ENCODE measurements around the gene TRPV6. TPM values are rescaled to one million over a fixed set of nuclear protein-coding genes. Genes with fewer than 3 reads are reported as not detected.

The TRPV6 gene
- total and polyA plus RNA-seq, 2 donors (not counting 1 experiment from before 2014, with no cell fraction given) = not detected

GRCh38 chr7:142842251-142842766 is 43.2 kb downstream of the TRPV6 start:
- no peak overlapping the region for H3K4me2 ChIP-seq (ENCODE audit: extremely low read depth, insufficient read depth, low read length)
- H2AFZ ChIP-seq (ENCODE audit: low read length) = no peak overlapping the region

GRCh38 chr7:142838461-142839213 is 46.9 kb downstream of the TRPV6 start:
- no peak overlapping the region for H3K4me3 ChIP-seq (replicated peaks in 1 of 4; ENCODE audit: control extremely low read depth in 1 of 4, insufficient read depth in 1 of 4, low read depth in 3 of 4, low read length in 4 of 4)
- TF ChIP-seq, protein P1, sequence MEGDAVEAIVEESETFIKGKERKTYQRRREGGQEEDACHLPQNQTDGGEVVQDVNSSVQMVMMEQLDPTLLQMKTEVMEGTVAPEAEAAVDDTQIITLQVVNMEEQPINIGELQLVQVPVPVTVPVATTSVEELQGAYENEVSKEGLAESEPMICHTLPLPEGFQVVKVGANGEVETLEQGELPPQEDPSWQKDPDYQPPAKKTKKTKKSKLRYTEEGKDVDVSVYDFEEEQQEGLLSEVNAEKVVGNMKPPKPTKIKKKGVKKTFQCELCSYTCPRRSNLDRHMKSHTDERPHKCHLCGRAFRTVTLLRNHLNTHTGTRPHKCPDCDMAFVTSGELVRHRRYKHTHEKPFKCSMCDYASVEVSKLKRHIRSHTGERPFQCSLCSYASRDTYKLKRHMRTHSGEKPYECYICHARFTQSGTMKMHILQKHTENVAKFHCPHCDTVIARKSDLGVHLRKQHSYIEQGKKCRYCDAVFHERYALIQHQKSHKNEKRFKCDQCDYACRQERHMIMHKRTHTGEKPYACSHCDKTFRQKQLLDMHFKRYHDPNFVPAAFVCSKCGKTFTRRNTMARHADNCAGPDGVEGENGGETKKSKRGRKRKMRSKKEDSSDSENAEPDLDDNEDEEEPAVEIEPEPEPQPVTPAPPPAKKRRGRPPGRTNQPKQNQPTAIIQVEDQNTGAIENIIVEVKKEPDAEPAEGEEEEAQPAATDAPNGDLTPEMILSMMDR (conservative IDR thresholded peaks at IDR 0.05 in 1 of 2, IDR thresholded peaks at IDR 0.05 in 1 of 2; ENCODE audit: low read depth in 1 of 2, low read length in 2 of 2) = no peak
- no peak for TF ChIP-seq EZH2 (IDR thresholded peaks at IDR 0.05; ENCODE audit: low read length, missing control alignments)
- no peaks in the 10 kb centered on the region for H3K27me3 ChIP-seq (ENCODE audit: control insufficient read depth, insufficient read depth, low read length)
- H3K9ac ChIP-seq (ENCODE audit: insufficient read depth, low read length) = no peak overlapping the region
- H3K4me1 ChIP-seq (ENCODE audit: control insufficient read depth, extremely low read depth, insufficient read depth, low read length) = no peaks in the 10 kb centered on the region
- DNase-seq (ENCODE audit: low read depth in 2 of 2) = no peak
- H2AFZ ChIP-seq (ENCODE audit: low read length) = no peak overlapping the region
- H3K36me3 ChIP-seq (ENCODE audit: control insufficient read depth, insufficient read depth, low read length) = no peaks in the 10 kb centered on the region
- H3K4me2 ChIP-seq (ENCODE audit: extremely low read depth, insufficient read depth, low read length) = no peak overlapping the region
- H3K9me3 ChIP-seq (ENCODE audit: control insufficient read depth, insufficient read depth, low read depth, low read length) = no peaks in the 10 kb centered on the region
- no peaks in the 10 kb centered on the region for H4K20me1 ChIP-seq (ENCODE audit: control insufficient read depth, extremely low read depth, insufficient read depth, low read length)
- H3K79me2 ChIP-seq (ENCODE audit: control insufficient read depth, insufficient read depth, low read length) = no peaks in the 10 kb centered on the region
- H3K27ac ChIP-seq (ENCODE audit: insufficient read depth, low read length) = no peak overlapping the region

More at GRCh38 chr7:142842251-142842766, 43.2 kb downstream of the TRPV6 start:
- Histone ChIP-seq H3K4me1 (ENCODE audit: control insufficient read depth, extremely low read depth, insufficient read depth, low read length) (no peaks in the 10 kb centered on the region), H3K27me3 (ENCODE audit: control insufficient read depth, insufficient read depth, low read length) (no peaks in the 10 kb centered on the region), H3K79me2 (ENCODE audit: control insufficient read depth, insufficient read depth, low read length) (no peaks in the 10 kb centered on the region), H3K36me3 (ENCODE audit: control insufficient read depth, insufficient read depth, low read length) (no peaks in the 10 kb centered on the region), H3K9me3 (ENCODE audit: control insufficient read depth, insufficient read depth, low read depth, low read length) (no peaks in the 10 kb centered on the region), H3K4me3 (replicated peaks in 1 of 4; ENCODE audit: control extremely low read depth in 1 of 4, insufficient read depth in 1 of 4, low read depth in 3 of 4, low read length in 4 of 4) (no peak overlapping the region), H4K20me1 (ENCODE audit: control insufficient read depth, extremely low read depth, insufficient read depth, low read length) (no peaks in the 10 kb centered on the region), H3K9ac (ENCODE audit: insufficient read depth, low read length) (no peak overlapping the region), H3K27ac (ENCODE audit: insufficient read depth, low read length) (no peak overlapping the region)
- TF ChIP-seq, protein P1 (conservative IDR thresholded peaks at IDR 0.05 in 1 of 2, IDR thresholded peaks at IDR 0.05 in 1 of 2; ENCODE audit: low read depth in 1 of 2, low read length in 2 of 2) = no peak
- no peak for TF ChIP-seq EZH2 (IDR thresholded peaks at IDR 0.05; ENCODE audit: low read length, missing control alignments)
- DNase-seq (ENCODE audit: low read depth in 2 of 2) = no peak

DNA sequence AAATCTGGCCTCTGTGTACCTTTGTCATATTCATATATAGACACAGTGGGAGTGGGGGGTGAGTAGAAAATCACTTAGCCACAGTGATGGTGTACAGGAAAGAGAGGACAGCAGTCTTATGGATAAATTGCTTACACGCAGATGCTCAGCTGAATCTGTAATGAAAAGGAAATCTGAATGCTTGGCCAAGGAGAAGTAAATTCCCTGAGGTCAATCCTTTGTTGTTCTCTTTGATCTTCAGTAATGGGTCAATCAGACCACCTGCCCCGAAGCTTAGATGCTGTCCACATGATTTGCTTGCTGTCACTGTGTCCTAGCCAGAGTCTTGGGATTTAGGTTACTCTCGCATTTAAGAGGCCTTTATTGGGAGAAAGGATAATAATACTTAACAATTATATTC is 49.1 kb downstream of the TRPV6 start:
- no peak overlapping the region for H3K9ac ChIP-seq (ENCODE audit: insufficient read depth, low read length)
- TF ChIP-seq, protein P1 (conservative IDR thresholded peaks at IDR 0.05 in 1 of 2, IDR thresholded peaks at IDR 0.05 in 1 of 2; ENCODE audit: low read depth in 1 of 2, low read length in 2 of 2) = no peak
- TF ChIP-seq EZH2 (IDR thresholded peaks at IDR 0.05; ENCODE audit: low read length, missing control alignments) = no peak
- DNase-seq (ENCODE audit: low read depth in 2 of 2) = no peak
- no peaks in the 10 kb centered on the region for H3K36me3 ChIP-seq (ENCODE audit: control insufficient read depth, insufficient read depth, low read length)
- H4K20me1 ChIP-seq (ENCODE audit: control insufficient read depth, extremely low read depth, insufficient read depth, low read length) = no peaks in the 10 kb centered on the region
- H3K9me3 ChIP-seq (ENCODE audit: control insufficient read depth, insufficient read depth, low read depth, low read length) = no peaks in the 10 kb centered on the region
- no peak overlapping the region for H3K27ac ChIP-seq (ENCODE audit: insufficient read depth, low read length)
- H2AFZ ChIP-seq (ENCODE audit: low read length) = no peak overlapping the region
- H3K4me3 ChIP-seq (replicated peaks in 1 of 4; ENCODE audit: control extremely low read depth in 1 of 4, insufficient read depth in 1 of 4, low read depth in 3 of 4, low read length in 4 of 4) = no peak overlapping the region
- H3K4me1 ChIP-seq (ENCODE audit: control insufficient read depth, extremely low read depth, insufficient read depth, low read length) = no peaks in the 10 kb centered on the region
- H3K79me2 ChIP-seq (ENCODE audit: control insufficient read depth, insufficient read depth, low read length) = no peaks in the 10 kb centered on the region
- no peaks in the 10 kb centered on the region for H3K27me3 ChIP-seq (ENCODE audit: control insufficient read depth, insufficient read depth, low read length)
- H3K4me2 ChIP-seq (ENCODE audit: extremely low read depth, insufficient read depth, low read length) = no peak overlapping the region

All from fibroblast of lung (primary cell).